HG03520 (cell line): ENCODE results near the gene LRP1B.
"Not testable (repeated sequence)": the region's sequence is repeated elsewhere in the genome, so short reads cannot be mapped to it uniquely, and the experiment has no call there.

ENCODE experiments used
- ATAC-seq: cut with Tn5 transposase; IDR thresholded peaks from one replicate; pipeline ENCODE4 v1.9.1; 2021; ENCODE audit warnings: mild to moderate bottlenecking, moderate library complexity; ENCODE audit not compliant: unreplicated experiment

Gene LRP1B

GRCh38 chr2:140669911-140670310 lies 1460.9 kb downstream of the LRP1B start:
- ATAC-seq, result no peak

GRCh38 chr2:140667203-140667602 lies 1463.6 kb downstream of the LRP1B start:
- no peak for ATAC-seq

GRCh38 chr2:140662504-140662903 lies 1468.3 kb downstream of the LRP1B start:
- no peak for ATAC-seq

GRCh38 chr2:140658760-140659692 lies 1471.8 kb downstream of the LRP1B start:
- no peak for ATAC-seq

- ATAC-seq, result no peak
Observed at GRCh38 chr2:140657657-140658056, 1473.2 kb downstream of the LRP1B start.

GRCh38 chr2:140654565-140654964 lies 1476.3 kb downstream of the LRP1B start:
- ATAC-seq, result no peak

GRCh38 chr2:140650825-140651224 lies 1480.0 kb downstream of the LRP1B start:
- no peak for ATAC-seq

- not testable (repeated sequence) for ATAC-seq
Observed at GRCh38 chr2:140650134-140650533, 1480.7 kb downstream of the LRP1B start.

- ATAC-seq, result no peak
Observed at GRCh38 chr2:140648393-140648792, 1482.4 kb downstream of the LRP1B start.

- no peak for ATAC-seq
Observed at GRCh38 chr2:140643761-140644187, 1487.0 kb downstream of the LRP1B start.

GRCh38 chr2:140641163-140641562 lies 1489.7 kb downstream of the LRP1B start:
- no peak for ATAC-seq

- peak; percentile 77 for ATAC-seq
Observed at GRCh38 chr2:140639628-140640027, 1491.2 kb downstream of the LRP1B start.

- ATAC-seq, result no peak
Observed at GRCh38 chr2:140630557-140630956, 1500.3 kb downstream of the LRP1B start.

- ATAC-seq, result no peak
Observed at GRCh38 chr2:140627885-140628284, 1502.9 kb downstream of the LRP1B start.

- ATAC-seq, result no peak
Observed at GRCh38 chr2:140627136-140627535, 1503.7 kb downstream of the LRP1B start.

GRCh38 chr2:140624200-140624599 lies 1506.6 kb downstream of the LRP1B start:
- no peak for ATAC-seq

- no peak for ATAC-seq
Observed at GRCh38 chr2:140621583-140622362, 1509.0 kb downstream of the LRP1B start.

GRCh38 chr2:140604788-140605187 lies 1526.0 kb downstream of the LRP1B start:
- ATAC-seq, result no peak

GRCh38 chr2:140604096-140604495 lies 1526.7 kb downstream of the LRP1B start:
- ATAC-seq, result no peak

- no peak for ATAC-seq
Observed at GRCh38 chr2:140603416-140603815, 1527.4 kb downstream of the LRP1B start.

- no peak for ATAC-seq
Observed at GRCh38 chr2:140601801-140602200, 1529.0 kb downstream of the LRP1B start.

- ATAC-seq, result no peak
Observed at GRCh38 chr2:140601342-140601741, 1529.5 kb downstream of the LRP1B start.
